Superior temporal gyrus (tissue), 1 donor: ENCODE data around the gene RASGRF2.

Source experiments
- DNase-seq: peaks from one replicate; pipeline ENCODE4 v3.0.0-alpha.2; 2016; ENCODE audit errors: extremely low spot score

Gene RASGRF2

DNA sequence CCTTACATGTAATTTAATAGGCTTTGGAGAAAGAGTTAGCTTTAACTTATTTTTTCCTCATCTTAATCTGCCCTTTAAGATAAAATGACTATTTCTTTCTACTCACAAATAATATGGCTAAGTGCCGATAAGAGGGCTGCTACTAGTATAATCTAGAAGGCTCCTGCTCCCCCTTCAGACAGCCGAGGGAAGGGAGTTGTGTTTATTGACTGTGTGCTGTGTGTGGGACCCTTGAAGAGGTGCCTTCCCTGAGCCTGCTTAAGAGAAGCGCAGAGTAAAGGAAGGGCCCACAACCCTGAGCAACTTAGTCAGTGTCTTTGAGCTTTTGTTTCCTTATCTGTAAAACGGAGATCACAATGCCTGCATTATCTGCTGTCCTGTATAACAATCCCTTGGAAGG lies 244.9 kb downstream of the RASGRF2 start:
- no peak for DNase-seq

DNA sequence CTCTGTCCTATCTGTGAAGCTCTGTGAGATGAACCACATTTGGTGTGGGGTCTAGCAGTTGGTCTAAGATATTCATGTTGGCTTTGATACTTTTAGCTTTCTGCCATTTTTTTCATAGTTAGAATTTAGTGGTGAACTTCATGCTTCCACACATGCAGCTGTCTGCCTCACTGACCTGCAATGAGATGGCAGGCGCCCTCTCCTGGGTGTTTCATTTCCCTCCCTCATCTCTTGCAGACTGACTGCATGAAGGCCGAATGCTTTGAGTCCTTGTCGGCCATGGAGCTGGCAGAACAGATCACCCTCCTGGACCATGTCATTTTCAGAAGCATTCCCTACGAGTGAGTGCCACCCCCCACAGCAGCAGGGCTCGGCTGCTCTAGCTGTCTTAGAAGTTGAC lies 246.8 kb downstream of the RASGRF2 start:
- no peak for DNase-seq

DNA sequence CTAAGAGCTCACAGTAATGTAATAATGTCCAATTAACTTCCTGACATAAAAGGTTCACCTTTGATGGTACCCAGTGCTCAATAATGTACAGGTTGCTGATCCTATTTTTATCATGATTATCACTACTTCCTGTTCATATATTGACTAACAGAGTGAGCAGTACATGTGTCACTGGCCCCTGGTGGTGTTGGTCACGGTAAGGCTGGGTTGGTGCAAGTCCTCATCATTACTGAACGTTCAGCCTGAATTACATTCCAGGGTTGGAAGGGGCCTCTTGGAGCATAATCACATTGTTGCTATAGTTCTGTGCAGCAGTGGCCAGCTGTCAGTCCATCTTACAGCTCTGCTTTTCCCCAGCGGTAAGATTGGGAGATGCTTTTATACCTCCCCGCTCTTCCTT lies 248.7 kb downstream of the RASGRF2 start:
- DNase-seq, result no peak

DNA sequence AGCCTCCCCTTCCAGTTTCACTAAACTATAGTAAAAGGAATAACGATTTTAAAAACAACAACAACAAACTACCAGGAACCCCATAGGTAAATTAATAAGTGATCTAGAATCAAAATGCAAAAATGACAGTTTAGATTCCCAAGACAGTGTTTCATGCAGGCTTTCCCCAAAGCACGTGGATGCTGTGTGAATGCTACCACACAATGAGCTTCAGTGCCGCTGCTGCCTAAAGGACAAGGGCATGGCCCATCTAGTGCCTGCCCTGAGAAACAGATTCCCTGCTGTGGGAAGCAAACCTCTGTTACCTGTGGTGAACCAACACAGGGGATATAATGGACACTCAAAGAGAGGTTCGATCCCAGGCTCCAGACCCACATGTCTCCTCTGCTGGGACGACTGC lies 249.2 kb downstream of the RASGRF2 start:
- no peak for DNase-seq

DNA sequence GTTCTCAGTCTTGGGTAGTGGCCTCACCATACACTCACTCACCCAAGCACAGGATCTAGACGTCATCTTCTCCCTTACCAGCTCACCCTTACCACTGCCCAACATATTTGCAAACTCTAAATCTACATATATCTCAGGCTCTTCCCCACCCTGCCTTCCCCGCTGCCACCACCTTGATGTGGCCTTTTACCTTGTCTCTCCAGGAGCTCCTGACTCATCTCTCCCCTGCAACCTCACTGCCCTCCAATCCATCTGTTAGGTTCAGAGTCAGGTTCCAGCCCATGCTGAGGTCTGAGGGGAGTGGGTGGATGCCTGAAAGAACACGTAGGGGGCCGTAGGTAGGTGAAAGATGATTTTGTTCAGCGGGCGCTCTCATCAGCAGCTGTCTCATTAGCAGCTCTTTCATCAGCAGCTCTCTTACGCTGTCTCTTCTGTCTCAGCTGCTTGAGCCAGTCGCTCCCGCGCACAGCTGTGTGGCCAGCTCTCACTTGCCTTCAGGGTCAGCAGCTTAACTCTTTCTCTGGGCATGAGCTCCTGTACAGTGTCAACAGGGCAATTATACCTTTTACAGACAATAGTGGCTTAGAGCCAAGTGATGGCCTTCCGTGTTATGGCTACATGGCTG lies 249.8 kb downstream of the RASGRF2 start:
- no peak for DNase-seq

DNA sequence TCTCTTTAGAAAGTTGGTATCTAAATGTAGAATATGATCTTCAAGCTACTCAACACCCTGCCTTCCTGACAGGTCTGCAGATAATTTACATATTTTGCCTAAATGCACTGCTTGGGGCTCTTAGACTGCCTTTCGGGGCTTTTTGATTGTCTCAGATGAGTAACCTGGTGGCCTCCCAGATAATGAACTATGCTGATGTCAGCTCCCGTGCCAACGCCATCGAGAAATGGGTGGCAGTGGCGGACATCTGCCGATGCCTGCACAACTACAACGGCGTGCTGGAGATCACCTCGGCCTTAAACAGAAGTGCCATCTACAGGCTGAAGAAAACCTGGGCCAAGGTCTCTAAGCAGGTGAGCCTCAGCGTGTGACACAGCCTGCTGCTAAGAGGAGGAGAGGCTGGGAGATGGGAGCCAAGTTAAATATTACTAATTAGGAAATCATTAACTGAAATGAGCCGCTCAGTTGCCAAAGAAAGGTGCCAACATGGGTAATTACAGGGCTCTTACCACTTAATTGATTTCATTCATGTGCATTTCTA lies 252.1 kb downstream of the RASGRF2 start:
- DNase-seq, result no peak

DNA sequence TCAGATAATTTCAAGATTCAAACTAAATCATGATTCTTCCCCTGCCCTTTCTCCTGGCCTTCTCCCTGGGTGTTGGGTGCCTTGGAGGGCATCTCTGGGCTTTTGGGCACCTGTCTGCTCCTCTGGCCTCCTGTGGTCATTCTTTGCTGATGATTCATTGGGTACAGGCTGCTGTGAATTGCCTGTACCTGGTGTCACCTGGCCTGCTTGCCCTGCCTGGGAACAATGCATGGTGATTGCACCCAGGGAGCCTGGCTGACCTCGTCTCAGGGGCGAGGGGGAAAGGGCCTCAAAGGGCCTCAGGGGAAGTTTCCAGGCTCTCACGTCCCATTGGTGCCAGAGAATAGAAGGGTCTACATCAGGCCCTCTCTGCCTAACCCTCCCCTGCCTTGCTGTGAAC lies 252.9 kb downstream of the RASGRF2 start:
- DNase-seq, result no peak

DNA sequence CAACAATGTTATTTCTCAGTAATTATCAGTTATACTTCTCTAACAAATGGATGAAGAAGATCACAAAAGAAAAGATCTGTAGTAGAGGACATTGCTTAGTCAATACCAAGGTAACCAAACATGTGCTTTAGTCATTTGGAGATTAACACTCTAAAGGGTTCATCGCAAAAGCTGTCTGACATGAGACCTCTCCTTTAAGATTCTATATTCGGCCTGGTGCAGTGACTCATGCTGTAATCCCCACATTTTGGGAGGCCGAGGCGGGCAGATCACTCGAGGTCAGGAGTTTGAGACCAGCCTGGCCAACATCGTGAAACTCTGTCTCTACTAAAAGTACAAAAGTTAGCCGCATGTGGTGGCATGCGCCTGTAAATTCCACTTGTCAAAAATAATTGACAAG lies 254.7 kb downstream of the RASGRF2 start:
- DNase-seq, result no peak

DNA sequence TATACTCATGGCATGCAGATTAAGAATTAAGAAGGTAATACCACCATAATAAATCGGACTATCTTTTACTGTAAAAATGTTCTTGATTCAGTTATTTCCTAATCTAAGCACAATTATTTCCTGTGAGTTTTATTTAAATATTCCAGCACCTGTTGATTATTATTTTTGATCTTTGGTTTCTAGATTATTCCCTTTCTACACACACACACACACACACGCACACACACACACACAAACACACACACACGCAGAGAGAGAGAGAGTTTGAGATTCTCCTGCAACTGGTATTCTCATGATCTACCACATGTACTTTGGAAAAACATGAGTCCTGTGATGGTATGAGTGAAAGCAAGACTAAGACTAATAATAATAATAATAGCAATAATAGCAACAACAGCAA lies 256.0 kb downstream of the RASGRF2 start:
- no peak for DNase-seq

DNA sequence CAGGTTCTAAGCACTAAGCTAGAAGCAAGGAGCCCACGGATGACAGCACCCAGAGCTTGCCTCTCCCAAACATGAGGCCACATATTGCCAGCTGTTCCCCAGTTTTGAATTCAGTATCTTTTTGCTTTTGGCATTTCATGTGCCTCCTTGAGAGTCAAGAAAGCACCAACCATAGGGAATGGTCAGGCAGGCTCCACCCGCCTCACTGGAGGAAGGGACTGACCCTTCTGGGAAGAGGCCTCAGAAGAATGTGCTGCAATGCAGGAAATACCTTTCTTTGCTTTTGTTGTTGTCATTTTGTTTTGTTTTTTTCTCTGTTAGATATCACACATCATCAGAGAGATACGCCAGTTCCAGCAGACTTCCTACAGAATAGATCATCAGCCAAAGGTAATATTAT lies 259.2 kb downstream of the RASGRF2 start:
- DNase-seq, result no peak

DNA sequence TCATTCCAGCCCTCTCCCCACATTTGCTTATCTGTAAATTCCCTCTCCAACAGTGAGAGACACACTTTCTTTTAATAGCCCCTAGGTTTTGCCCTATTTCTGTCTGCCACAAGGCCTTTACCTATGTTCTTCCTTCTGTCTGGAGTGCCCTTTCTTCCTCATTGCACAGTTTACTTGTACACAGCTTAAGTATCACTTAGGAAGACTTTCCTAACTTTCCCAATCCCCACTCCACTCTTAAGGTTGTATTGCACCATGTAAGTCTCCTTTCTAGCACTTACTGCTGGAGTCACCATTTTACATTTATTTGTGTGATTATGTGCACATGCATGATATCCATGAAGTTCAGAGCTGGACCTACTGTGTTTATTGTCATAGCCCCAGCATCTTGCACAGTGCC lies 262.1 kb downstream of the RASGRF2 start:
- DNase-seq, result no peak

DNA sequence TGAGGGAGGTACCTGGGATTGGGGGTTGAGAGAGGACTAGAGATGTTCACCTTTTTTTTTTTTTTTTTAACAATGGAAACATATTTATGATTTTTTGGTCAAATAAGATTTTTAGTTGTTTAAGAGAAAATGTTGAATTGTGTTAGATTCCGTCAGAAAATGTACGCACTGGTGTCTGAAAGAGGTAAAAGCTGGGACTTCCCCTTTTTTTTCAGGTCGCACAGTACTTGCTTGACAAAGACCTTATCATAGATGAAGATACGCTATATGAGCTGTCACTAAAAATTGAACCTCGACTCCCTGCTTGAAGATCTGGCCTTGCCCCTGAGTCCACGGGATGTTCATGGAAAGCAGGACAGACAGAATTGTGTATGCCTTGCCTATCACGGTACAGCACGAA lies 265.3 kb downstream of the RASGRF2 start:
- DNase-seq, result no peak

DNA sequence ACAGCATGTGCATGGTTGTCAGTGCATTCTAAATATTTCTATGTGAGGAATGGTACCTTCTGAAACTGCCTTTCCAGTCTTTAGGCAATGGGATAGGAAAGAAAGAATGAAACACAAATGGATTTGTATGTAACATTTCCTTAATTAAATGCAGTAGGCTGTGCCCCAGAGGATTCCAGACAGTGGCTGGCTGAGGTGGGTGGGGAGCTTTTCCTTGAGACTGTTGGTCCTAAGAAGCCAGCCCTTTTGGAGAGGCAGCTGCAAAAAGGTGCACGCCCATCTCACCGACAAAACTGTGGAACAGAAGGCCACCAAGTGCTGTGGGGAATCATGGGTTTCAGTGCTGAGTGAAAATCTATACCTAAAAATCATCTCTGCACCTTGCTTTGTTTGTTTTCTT lies 266.1 kb downstream of the RASGRF2 start:
- DNase-seq, result no peak

DNA sequence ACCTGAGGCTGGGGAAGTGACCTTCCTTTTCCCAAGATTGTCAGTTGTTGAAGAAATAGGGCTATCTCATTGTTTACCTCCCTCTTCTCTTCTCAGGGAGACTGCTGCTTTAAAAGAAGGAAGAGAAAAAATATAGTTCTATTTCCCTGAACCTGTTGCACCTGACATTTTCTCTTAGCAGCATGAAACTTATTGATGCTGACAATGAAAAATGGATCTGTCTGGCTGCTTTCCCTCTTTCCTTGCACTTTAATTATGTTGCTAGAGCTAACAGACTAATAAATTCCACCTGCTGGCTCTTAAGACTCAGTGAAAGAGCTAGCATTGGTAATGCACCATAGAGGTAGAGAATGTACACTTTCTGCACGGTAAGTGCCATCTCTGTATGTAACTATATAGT lies 266.8 kb downstream of the RASGRF2 start:
- DNase-seq, result no peak

DNA sequence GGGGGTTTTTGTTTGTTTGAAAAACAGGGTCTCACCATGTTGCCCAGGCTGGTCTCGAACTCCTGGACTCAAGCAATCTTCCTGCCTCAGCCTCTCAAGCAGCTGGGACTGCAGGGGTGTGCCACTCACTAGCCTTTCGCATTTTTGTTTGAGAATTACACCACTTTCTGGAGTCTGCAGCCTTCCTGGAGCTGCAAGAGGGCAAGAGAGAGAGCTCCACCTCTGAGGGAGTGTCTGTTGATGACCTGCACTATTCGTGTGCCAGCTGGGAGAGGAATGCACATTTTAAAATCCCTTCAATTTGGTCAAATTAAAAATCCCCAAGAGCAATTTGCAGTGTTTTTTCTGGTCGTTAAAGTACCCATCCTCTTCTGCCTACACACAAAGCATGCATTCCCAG lies 267.9 kb downstream of the RASGRF2 start:
- no peak for DNase-seq

DNA sequence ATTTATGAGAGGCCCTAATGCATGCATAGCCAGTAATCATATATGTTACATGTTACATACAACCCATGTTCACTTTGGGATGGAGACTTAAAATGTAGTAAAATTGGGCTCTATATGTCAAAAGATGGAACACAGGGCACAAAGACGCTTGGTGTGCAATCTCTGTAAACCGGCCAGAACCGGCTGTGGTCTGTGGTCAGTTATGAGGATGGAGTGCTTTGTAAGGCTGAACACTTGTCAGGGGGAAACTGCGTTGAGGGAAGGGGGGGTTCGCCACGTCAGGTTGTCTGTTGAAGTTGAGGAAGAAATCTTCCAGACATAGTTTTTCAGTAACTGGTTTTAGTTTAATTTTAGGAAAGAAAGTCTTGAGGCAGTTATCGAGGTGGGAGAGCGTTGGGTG lies 270.3 kb downstream of the RASGRF2 start:
- no peak for DNase-seq

DNA sequence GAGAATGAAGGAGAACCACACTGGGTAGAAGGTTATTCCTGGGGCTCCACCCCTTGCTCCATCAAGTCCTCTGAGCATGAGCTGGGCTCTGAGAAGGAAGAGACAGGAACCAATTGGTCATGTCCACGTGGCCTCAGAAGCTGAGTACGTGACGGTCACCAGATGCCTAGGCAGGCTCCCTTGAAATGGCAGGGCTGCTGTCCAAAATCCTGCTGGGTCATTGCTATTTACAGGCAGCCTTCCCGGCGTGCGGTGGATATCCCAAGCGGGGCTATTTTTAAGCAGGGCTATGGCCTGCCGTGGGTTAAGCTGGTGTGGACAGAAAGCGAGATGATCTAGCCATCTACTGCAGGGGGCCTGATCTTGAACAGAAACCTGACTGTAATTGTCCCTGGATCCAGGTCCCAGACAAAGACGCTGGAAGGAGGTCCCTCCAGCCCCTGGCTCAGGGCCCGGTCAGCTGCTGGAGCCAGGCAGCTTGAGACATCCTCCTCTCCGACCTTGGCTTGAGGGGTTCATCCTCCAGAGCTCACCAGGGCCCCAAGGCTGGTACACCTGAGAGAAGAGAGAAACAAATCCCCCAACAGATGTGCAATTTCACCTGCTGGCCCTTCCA lies 272.4 kb downstream of the RASGRF2 start:
- peak; percentile 38 for DNase-seq

DNA sequence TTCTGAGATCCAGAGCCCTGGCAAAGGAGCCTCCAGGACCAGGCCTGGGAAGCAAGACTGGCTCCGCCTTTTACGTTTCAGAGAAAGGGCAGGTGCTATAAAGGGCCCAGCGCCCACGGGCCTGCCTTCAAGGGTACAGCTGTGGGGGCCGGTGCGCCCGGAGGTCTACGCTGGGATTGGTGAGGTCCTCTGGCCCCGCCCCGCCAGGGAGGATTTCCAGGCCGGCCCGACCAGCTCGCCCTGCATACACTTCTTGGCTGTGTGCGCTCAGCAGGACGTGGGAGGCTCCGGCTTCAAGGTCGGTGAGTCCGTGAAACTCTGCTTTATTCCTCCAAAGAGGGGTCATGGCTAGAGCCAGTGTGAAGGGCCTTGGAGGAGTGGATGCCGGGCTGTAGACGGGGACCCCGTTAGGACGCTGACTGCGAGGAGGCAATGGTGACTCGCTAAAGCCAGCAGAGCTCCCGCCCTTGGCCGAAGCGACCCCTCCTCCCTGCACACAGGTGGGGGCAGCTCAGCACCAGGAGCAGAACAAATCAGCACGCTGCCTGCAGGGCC lies 273.0 kb downstream of the RASGRF2 start, which contains the start of gene CKMT2:
TSS of gene CKMT2 (plus strand) at position 243 of the 555 bp plus-strand sequence. CDS start 17,811 bp downstream, outside the sequence.
- no peak for DNase-seq

DNA sequence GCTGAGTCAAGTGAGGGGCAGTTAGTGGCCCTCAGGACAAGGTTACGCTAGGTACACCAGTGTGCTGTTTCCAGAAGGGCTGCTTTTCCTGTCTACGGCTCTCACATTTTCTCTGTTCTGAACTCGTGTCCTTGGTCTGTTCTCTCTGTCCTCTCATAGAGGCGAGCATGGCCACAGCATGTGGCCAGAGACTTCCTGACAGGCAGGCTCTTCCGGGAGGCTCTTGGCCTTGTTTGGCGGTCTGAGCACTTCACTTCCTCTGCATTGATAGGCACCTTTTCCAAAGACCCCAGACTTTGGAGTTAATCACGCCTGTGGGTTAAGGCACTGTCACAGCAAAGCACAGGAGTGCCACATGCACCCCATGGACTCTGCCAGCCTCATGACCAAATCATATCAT lies 274.1 kb downstream of the RASGRF2 start:
- no peak for DNase-seq

DNA sequence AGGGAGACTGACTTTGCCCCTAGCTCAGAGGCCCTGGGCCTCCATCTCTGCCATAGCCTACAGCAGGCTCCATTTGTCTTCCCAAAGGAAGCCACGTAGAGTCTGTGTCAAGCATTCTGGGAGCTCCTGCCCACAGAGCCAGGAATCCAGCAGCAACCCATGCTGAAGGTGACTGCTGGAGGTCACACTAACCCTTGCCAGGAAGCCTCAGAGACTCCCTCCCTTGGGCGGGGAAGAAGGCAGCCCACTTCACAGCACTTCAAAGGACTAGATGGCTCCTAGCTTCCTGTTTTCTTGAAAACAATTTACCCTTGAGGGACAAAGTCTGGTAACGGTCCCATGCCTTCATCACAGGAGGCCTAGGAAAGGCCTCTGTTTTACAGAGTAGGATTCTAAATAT lies 274.6 kb downstream of the RASGRF2 start:
- no peak for DNase-seq

DNA sequence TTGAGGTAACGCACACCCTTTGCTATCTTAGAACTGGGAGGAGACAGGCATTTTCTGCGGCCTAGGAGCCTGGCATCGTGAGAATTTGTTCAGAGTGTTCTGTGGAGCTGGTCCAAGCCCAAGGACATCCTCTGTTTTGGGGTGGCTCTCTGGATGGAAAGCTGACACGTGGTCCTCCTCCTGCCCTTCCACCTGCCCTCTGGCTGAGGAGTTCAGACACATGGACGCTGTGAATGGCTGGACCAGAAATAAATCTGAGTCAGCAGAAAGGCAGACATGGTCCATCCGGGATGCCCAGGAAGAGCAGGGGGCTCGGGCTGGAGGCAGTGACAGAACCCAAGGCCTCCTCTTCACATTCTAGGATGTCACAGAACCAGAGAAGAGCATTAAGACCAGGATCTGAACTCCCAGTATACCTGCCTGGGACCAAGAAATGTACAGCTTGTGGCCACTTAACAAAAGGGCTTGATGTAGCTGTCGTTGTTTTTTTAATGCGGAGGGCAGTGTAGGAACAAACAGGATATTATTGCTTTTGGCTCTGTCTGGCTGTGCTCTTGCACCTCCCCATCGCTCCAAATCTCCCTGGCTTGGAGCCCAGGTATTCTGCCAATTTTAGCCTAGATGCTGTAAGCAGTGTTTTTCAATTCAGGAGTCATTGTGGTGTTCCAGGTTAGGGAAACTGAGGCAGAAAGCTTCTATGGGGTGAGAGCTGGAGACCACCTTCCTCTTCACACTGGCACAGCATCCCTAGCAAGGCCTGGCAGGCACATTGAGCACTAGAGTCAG lies 275.3 kb downstream of the RASGRF2 start:
- peak; percentile 52 for DNase-seq

DNA sequence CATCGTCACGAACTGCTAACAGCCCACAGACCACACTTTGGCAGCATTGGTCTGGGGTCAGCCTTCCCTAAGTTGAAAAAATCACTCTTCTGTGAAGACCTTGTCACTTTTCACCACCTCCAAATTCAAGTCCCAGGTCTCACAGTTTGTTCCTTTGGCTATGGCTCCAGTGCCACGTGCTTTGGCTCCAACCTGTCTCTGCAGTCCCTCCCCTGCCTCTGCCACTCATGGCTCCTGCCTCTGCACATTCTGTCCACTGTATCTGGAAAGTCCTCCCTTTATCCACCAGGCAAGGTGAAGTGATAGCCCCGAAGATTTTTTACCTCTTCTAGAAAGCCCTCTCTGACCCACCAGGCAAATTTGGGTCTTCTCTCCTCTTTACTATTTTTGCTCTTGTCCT lies 278.3 kb downstream of the RASGRF2 start:
- no peak for DNase-seq

DNA sequence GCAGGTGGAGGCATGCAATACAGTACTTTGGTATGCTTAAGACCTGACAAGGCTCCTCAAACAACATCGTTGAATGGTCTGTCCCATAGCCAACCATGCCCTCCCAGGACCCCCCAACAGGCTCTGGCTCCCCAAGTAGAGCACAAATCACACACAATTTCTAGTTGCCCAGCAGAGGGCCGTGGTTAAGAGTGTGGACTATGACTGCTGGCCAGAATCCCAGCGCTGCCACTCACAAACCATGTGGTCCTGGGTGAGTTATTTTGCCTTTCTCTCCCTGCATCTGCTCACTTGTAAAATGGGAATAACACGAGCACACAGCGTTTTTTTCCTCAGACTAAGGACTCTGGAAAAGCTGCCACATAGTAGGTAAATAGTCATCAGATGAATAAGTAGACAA lies 279.4 kb downstream of the RASGRF2 start:
- peak; percentile 55 for DNase-seq
